ENCODE results near the gene SLC25A24.
A peak's percentile ranks its signal among the peaks of the same experiment; 100 is the strongest.
"Not testable (repeated sequence)": the region's sequence is repeated elsewhere in the genome, so short reads cannot be mapped to it uniquely, and the experiment has no call there.

Gene SLC25A24

DNA sequence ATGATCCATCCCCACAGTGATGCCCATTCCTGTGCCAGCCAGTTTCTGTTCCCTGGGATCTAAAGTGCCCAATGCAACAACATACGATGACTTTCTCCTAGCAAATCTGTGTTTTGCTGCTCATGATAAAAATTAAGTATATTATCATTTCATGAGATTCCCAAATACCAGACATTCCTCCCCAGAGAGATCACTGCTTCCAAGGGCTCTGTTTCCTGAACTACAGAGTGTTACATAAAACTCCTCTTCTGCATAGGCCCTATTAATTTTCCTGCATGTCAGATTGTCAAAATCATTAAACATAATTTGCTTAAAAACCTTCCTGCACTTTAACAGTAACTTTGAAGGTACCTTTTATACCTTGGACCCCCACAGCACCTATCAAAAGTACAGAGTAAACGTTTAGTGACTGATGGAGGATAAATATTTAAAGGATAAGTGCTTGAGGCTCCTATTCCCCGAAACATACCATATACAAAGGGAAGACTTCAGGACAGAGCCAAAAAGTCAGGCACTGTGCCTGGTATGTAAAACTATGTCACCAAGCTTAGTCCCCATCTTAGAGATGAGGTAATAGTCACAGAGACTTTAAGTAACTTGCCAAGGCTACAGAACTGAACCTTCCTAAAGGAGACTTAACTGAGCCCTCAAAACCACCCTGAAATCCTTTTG is 50.2 kb downstream of the SLC25A24 start:
- peak; percentile 62 for DNase-seq (ENCODE audit: low read depth)
- H3K4me3 ChIP-seq (ENCODE audit: low read length), result no peak overlapping the region
- TF ChIP-seq, protein P1, sequence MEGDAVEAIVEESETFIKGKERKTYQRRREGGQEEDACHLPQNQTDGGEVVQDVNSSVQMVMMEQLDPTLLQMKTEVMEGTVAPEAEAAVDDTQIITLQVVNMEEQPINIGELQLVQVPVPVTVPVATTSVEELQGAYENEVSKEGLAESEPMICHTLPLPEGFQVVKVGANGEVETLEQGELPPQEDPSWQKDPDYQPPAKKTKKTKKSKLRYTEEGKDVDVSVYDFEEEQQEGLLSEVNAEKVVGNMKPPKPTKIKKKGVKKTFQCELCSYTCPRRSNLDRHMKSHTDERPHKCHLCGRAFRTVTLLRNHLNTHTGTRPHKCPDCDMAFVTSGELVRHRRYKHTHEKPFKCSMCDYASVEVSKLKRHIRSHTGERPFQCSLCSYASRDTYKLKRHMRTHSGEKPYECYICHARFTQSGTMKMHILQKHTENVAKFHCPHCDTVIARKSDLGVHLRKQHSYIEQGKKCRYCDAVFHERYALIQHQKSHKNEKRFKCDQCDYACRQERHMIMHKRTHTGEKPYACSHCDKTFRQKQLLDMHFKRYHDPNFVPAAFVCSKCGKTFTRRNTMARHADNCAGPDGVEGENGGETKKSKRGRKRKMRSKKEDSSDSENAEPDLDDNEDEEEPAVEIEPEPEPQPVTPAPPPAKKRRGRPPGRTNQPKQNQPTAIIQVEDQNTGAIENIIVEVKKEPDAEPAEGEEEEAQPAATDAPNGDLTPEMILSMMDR (conservative IDR thresholded peaks at IDR 0.05; ENCODE audit: low read length), result no peak

GRCh38 chr1:108144569-108144968 is 55.6 kb downstream of the SLC25A24 start:
- not testable (repeated sequence) for DNase-seq (ENCODE audit: low read depth)

DNA sequence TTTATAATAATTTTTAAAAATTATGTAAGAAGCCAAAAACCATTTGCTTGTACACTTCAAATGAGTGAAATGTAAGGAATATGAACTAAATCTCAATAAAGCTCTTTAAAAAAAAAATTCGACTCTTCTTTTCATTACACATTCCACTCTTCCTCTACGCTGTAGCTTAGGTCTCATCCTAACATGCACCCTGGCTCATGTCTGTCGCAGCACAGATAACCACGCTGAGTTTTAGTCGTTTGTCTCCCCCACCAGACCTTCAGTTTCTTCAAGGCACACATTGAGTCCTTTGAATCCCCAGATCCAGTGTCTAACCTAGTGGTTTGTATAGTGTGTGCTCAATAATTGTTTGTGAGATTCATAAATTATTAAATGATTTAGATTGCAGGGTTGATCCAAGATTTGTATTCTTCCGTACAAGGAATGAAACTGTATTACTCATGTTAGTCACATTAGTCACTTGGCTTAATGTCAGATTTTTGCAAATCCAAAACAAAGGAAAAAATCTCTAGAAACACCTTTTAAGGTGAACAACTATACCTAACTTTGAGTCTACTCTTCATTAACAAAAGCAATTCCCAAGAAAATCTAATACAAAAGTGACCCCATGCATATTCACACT is 57.3 kb downstream of the SLC25A24 start:
- no peak overlapping the region for H3K4me3 ChIP-seq (ENCODE audit: low read length)
- TF ChIP-seq, protein P1 (conservative IDR thresholded peaks at IDR 0.05; ENCODE audit: low read length), result no peak
- no peak for DNase-seq (ENCODE audit: low read depth)

More at GRCh38 chr1:108144569-108144968, 55.6 kb downstream of the SLC25A24 start:
- not testable (repeated sequence) for H3K4me3 ChIP-seq (ENCODE audit: low read length)

DNA sequence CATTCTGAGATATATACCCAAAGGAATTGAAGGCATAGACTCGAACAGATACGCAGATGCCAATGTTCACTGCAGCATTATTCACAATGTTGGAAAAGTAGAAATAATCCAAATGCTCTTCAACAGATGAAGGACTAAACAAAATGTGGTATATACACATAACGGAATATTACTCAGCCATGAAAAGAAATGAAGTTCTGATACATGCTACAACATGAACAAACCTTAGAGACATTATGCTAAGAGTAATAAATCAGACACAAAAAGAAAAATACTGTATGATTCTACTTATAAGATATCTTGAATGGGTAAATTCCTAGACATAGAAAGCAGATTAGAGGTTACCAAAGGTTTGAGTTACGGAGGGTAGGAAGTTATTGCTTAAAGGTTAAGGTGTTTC is 57.9 kb downstream of the SLC25A24 start:
- TF ChIP-seq, protein P1 (conservative IDR thresholded peaks at IDR 0.05; ENCODE audit: low read length), result no peak
- DNase-seq (ENCODE audit: low read depth), result no peak
- H3K4me3 ChIP-seq (ENCODE audit: low read length), result no peak overlapping the region

DNA sequence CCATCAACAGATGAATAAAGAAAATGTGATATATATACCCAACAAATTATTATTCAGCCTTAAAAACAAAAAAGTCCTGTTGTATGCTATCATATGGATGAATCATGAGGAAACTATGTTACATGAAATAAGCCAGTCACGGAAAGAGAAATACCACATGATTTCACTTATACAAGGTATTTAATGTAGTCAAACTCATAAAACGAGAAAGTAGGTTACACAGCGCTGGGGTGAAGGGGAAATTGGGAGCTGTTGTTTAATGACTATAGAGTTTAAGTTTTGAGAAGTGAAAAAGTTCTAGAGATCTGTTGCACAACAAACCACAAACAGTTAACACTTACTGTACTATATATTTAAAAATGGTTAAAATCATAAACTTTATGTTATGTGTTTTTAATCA is 58.5 kb downstream of the SLC25A24 start:
- H3K4me3 ChIP-seq (ENCODE audit: low read length), result no peak overlapping the region
- no peak for DNase-seq (ENCODE audit: low read depth)
- TF ChIP-seq, protein P1 (conservative IDR thresholded peaks at IDR 0.05; ENCODE audit: low read length), result no peak

- TF ChIP-seq, protein P1 (conservative IDR thresholded peaks at IDR 0.05; ENCODE audit: low read length), result no peak
- no peak for DNase-seq (ENCODE audit: low read depth)
- H3K4me3 ChIP-seq (ENCODE audit: low read length), result no peak overlapping the region
Observed at GRCh38 chr1:108140936-108141335, 59.2 kb downstream of the SLC25A24 start.

DNA sequence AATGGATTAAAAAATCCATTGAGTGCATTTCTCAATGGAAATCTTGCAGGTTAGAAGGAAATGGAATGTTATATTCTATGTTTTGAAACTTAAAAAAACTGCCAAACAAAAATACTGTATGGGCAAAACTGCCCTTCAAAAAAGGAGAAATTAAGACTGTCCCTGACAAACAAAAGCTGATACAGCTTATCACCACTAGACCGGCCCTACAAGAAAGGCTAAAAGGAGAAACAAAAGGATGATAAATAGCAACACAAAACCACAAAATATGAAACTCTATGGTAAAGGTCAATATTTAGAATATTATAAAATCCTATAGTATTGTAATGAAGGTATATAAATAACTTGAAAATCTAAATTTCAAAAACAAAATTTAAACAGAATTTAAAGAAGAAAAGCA is 60.0 kb downstream of the SLC25A24 start:
- no peak overlapping the region for H3K4me3 ChIP-seq (ENCODE audit: low read length)
- DNase-seq (ENCODE audit: low read depth), result no peak
- TF ChIP-seq, protein P1 (conservative IDR thresholded peaks at IDR 0.05; ENCODE audit: low read length), result no peak

DNA sequence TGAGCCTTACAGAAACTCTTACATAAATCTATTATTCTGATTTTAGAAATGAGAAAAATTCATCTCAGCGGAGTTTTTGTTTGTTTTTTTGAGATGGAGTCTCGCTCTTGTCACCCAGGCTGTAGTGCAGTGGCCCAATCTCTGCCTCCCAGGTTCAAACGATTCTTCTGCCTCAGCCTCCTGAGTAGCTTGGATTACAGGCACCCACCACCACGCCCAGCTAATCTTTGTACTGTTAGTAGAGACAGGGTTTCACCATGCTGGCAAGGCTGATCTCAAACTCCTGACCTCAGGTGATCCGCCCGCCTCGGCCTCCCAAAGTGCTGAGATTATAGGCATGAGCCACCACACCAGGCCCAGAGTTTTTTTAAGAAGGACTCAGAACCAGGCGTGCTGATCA is 60.6 kb downstream of the SLC25A24 start:
- H3K4me3 ChIP-seq (ENCODE audit: low read length); DNase-seq (ENCODE audit: low read depth): not testable (repeated sequence)

- H3K4me3 ChIP-seq (ENCODE audit: low read length); DNase-seq (ENCODE audit: low read depth): not testable (repeated sequence)
Observed at GRCh38 chr1:108133148-108133547, 67.0 kb downstream of the SLC25A24 start.

- not testable (repeated sequence) for H3K4me3 ChIP-seq (ENCODE audit: low read length); DNase-seq (ENCODE audit: low read depth)
Observed at GRCh38 chr1:108132367-108132766, 67.8 kb downstream of the SLC25A24 start.

DNA sequence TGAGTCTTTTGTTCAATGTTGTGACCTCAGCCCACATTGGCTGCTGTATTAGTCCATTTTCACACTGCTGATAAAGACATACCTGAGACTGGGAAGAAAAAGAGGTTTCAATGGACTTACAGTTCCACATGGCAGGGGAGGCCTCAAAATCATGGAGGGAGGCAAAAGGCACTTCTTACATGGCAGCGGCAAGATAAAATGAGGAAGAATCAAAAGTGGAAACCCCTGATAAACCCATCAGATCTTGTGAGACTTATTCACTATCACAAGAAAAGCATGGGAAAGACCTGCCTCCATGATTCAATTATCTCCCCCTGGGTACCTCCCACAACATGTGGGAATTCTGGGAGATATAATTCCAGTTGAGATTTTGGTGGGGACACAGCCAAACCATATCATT is 68.9 kb downstream of the SLC25A24 start:
- not testable (repeated sequence) for DNase-seq (ENCODE audit: low read depth); H3K4me3 ChIP-seq (ENCODE audit: low read length)
